ENCODE data around the gene UBE3C.
"Not testable (repeated sequence)": the region's sequence is repeated elsewhere in the genome, so short reads cannot be mapped to it uniquely, and the experiment has no call there.

Gene UBE3C

DNA sequence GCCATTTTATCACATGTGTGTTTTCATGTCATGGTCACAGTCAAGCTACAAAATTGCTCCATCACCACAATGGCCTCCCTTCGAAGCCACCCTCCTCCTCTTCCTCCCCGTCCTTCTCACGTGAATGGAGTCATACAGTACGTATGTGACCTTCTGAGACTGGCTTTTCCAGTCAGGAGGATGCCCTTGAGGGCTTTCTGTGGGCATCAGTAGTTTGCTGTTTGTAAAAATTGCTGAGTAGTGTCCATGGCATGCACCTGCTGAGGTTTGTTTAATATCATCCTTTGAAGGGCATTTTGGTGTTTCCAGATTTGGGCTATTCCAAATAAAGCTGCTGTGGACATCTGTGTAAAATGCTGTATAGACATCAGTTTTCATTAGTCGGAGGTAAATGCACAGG is 5.9 kb upstream of the UBE3C start:
- no peak for DNase-seq

GRCh38 chr7:157133304-157133703 is 5.4 kb upstream of the UBE3C start:
- no peak for DNase-seq

- no peak for DNase-seq
Measured at GRCh38 chr7:157136372-157136771, 2.4 kb upstream of the UBE3C start.

GRCh38 chr7:157138101-157138423 is 664 bp upstream of the UBE3C start:
- no peak for DNase-seq

- peak; percentile 82 for DNase-seq
Measured at GRCh38 chr7:157139111-157139809, 534 bp downstream of the UBE3C start.

DNA sequence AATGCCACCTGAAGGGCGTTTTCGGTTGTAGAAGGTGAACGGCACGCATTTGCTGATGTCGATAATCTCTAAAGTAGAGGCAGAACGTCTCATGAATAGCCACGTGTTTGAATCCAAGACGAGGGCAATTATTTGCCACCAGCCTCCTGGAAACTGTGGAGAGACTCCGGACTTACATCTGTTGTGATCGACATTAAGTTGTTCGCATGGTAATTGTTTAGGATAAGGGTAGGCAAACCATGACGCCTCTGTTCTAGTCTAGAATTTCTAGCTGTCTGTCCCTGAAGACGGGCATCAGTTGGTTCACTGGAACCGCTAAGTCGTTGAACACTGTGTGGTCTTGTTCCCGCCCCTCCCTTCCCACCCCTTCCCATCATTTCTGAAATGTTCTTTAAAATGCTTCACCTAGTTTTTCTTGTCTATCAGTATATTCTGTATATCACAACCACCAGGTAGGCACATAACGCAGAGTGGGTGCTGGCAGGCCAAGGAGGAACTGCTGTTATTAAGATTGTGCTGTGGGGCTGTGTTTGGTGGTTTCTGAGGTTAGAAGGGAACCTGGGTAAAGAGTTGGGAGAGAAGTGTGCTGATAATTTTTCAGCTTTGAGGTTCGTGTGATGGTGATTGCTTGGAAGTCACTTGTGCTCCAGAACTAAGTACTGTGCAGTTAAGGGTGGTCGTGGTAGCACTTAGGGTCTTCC is 1.2 kb downstream of the UBE3C start:
- no peak for DNase-seq

GRCh38 chr7:157140511-157140905 is 1.8 kb downstream of the UBE3C start:
- no peak for DNase-seq

DNA sequence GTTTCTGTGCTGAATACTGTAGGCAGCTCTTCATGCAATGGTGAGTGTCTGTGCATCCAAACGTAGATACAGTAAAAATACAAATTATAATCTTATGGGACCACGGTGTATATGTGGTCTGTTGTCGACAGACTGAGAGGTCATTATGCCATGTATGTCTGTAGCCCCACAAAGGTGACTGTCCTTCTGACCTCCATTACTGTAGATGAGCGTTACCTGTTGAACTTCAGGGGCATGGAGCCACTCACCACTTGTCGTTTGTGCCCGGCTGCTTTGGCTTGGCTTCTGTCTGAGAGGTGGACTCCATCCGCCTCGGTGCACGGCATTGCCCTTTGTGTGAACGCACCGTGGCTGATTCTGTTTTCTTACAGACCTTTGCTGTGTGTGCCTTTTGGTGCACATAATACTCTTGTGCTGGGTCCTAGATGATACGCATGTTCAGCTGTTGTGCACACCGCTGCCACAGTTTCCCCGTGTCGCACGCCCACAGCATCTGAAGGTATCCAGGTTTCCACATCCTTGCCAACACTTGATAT is 2.9 kb downstream of the UBE3C start:
- DNase-seq, result no peak

DNA sequence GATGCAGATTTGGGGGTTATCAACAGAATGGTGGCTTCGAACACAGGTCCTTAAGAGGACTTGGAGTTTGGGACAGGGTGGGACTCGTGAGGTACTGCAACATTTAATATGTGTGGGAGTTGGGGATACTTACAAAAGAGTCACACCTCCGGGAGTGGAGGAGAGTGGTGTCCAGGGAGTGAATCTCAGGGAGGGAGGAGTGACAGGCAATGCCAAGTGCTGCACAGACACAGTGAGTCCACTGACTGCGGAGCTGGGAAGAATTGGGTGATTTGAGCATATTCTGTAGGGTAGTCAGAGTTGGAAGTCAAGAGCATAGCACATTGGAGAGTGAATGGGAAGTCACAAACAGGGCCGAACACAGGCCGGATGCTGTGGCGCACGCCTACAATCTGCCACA is 5.1 kb downstream of the UBE3C start:
- DNase-seq, result no peak

- DNase-seq, result no peak
Measured at GRCh38 chr7:157149317-157149716, 10.6 kb downstream of the UBE3C start.

DNA sequence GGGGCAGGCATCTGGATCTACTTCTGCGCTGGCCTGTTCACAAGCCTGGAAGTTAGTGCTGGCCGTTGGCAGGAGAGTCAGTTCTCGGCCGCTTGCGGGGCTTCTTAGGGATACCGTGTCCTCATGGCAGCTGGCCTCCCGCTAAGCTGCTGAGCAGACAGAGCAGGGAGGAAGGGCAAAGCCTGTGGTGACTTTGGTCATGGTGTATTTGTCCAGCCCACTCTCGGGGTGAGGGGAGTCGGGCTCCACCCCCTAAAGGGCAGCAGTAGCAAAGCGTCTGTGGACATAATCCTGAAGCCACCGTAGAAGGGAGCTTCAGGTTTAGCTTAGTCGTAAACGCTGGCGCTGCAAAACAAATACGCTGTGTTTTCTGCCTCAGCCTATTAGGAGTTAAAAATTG is 12.2 kb downstream of the UBE3C start:
- DNase-seq, result peak; percentile 76

DNA sequence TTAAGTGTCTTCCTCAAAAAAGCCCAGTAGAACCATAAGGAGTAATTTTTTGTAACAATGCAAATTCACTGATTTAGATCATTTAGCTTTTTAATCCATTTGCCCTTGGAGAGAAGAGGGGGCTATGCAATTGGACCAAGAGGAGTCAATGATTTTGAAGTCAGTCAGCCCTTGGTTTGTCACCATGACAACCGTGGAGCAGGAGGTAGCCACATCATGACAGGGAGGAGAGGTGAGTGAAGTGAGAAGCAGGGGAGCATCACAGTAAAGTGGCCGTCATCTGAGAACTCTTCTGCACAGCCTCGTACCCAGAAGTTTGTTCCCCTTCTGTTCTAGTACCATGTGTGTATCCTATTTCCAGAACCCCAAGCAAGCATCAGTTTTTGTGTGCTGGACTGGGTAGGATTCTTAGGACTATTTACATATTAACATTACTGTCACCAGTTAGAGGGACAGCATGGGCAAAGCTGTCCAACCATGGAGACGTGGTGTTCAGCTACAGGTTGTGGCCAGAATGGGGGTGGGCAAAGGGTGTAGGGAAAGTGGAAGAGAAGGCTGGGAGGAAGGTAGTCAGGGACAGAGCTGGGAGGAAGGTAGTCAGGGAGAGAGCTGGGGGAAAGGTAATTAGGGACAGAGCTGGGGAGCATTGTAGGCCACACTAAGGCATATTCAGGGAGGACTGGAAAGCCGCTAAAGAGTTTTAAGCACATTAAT is 13.1 kb downstream of the UBE3C start:
- DNase-seq, result no peak

GRCh38 chr7:157152391-157152937 is 13.7 kb downstream of the UBE3C start:
- DNase-seq, result no peak

DNA sequence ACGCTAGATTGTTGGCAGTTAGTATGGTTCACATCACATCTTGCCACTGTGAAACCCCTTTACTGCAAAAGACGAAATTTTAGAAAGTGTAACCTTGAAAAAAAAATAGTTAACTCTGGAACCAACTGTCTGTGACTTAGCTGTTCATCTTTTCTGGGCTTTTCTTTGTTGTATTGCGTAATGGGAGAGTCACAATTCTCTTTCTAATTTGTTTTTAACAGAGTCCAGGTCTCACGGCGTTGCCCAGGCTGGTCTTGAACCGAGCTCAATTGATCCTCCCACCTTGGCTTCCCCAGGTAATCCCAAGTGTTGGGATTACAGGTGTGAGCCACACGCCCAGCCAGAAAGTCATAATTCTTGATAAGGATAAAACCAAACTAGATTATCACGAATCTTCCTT is 14.5 kb downstream of the UBE3C start:
- no peak for DNase-seq

DNA sequence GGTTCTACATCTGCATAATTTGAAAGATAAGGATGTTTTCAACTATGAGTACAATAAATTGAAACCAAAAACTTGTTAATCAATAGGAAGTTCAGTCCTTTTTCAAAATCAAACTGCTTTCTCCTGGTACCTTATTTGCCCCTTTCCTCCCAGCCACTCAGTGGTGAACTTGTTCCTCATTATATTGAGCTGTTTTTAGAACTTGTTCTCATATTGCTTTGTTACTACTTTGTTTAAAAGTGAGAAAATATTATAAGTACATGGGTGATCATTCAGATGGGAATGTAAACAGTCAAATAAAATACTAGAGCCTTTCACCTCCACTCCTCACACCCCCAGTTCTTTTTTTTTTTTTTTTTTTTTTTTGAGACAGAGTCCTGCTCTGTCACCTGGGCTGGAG is 17.2 kb downstream of the UBE3C start:
- no peak for DNase-seq

DNA sequence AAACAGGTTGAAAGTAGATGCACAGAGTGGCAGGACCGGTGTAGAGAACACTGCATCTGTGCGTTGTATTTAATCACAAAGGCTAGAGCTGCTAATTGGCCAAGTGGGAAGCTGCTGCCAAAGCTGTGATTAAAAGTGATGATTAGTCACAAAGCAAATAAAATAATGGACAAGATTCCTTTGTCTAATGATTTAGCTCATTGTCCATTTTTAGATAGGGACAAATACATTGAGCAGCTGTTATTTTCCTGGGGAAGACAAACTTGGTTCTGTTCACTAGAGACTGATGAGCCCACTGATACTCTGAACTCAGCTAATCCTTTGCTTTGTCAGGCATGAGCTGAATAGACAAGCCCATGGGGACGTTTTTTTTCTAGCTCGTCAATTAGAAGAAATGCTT is 19.7 kb downstream of the UBE3C start:
- no peak for DNase-seq

- DNase-seq, result not testable (repeated sequence)
Measured at GRCh38 chr7:157159537-157159936, 20.8 kb downstream of the UBE3C start.

DNA sequence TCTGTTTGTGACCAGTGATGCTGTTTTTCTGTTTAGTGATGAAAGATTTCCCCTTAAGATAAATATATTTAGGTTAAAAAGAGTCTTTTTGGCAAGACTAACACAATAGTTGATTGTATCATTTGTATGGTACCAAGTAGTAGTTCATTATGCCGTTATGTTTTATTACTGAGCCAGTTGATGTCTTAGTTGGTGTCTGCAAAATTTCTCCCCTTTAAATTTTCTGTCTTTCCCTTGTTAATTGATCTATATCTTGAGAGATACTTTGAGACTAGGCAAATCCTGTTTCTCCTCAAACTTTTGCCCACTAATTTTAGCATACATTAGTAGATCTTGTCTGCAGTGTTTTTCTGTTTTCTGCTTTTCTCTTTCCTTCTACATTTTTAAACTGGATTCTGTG is 21.7 kb downstream of the UBE3C start:
- no peak for DNase-seq

- no peak for DNase-seq
Measured at GRCh38 chr7:157165987-157166386, 27.3 kb downstream of the UBE3C start.

GRCh38 chr7:157168571-157168970 is 29.8 kb downstream of the UBE3C start:
- DNase-seq, result no peak

- no peak for DNase-seq
Measured at GRCh38 chr7:157176771-157177170, 38.0 kb downstream of the UBE3C start.

DNA sequence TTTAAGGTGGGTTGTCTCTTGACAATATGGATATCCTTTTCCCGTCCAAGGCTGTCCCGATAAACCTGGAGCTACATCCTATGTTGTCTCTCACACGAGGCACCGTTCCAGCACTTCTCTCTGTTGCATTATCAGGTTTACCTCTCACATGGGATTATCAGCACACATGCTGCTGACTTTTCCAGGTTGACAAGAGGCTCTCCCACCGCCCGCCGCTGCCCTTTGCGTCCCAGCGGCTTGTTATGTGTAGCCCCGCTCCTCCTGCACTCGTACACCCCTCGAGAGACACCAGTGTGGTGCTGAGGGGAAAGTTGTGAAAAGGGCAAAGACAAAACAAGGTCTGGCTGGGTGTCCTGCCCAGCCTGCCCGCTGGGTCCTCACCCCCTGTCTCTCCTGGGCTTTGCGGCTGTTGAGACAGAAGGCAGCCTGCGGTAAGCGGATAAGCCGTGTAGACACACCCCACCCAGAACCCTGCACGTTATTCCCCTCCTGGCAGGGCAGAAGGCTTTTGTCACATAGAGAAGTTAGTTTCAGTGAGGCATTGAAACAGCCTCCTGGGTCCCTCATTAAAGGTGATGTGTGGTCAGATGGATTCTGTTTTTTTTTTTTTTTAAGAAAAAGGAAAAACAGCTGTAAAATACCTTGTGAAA is 38.7 kb downstream of the UBE3C start:
- no peak for DNase-seq

DNA sequence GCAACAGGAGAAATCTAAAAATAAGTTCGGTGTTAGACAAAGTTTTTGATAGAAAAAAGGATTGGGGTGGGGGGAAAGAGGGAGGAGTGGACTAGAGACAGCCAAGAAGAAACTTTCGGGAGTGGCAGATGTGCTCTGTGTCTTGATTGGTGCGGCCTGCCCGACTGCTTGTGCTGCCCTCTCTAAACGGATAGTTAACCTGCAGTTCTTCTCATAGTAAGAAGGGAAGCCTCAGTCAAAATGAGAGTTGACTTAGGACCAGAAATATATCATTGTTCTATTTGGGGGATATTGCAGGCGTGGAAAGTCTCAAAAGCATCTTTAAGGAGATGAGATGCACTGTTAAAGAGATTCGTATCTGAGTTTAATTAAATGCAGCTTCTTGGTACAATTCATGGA is 39.3 kb downstream of the UBE3C start:
- no peak for DNase-seq

Data from islet precursor cell (in vitro differentiated cells).